Activated B cell treated with CpG ODN at 0.5 μM for 24 hours (primary cell): ENCODE results near the gene LAMP5. TPM values are rescaled to one million over a fixed set of nuclear protein-coding genes. Genes with fewer than 3 reads are reported as not detected.

Experiments used
- ATAC-seq: fragments of 200-7000 bp; cut with Tn5 transposase; one replicate; pipeline ENCODE4 v1.10.0; 2021; ENCODE audit warnings: low read depth, mild to moderate bottlenecking, moderate library complexity
- CTCF ChIA-PET: fragments of 350-600 bp; sonication (Branson Sonifier 250); formaldehyde crosslinking; loops from one replicate; lab custom pipeline; 2021; ENCODE audit warnings: antibody characterized with exemption; lab: Charles Lee
- POLR2A ChIA-PET: fragments of 350-600 bp; sonication (Branson Sonifier 250); formaldehyde crosslinking; loops from one replicate; lab custom pipeline; 2021; ENCODE audit warnings: antibody characterized with exemption; lab: Charles Lee
- DNase-seq: peaks from one replicate; pipeline ENCODE4 v3.0.0; 2022
- H3K27ac Mint-ChIP-seq: one replicate; pipeline ENCODE4 v1.8.0; 2020; ENCODE audit warnings: mixed read lengths
- H3K27me3 Mint-ChIP-seq: one replicate; pipeline ENCODE4 v1.8.0; 2021; ENCODE audit warnings: mixed read lengths
- H3K36me3 Mint-ChIP-seq: one replicate; pipeline ENCODE4 v1.8.0; 2021; ENCODE audit warnings: low read depth, mixed read lengths
- H3K4me1 Mint-ChIP-seq: one replicate; pipeline ENCODE4 v1.8.0; 2021; ENCODE audit warnings: mixed read lengths
- H3K4me3 Mint-ChIP-seq: one replicate; pipeline ENCODE4 v1.8.0; 2020; ENCODE audit warnings: mild to moderate bottlenecking, mixed read lengths
- H3K9me3 Mint-ChIP-seq: one replicate; pipeline ENCODE4 v1.8.0; 2020; ENCODE audit warnings: mixed read lengths
- intact Hi-C: fragments of 100-400 bp; cut with micrococcal nuclease; formaldehyde crosslinking; loops from one replicate; pipeline ENCODE4 v1.15.1; 2024
- total RNA-seq: library from RNA; stranded (reverse); gene quantifications from 2 replicates; pipeline ENCODE4 v1.2.3, GENCODE V29; 2022
- TF ChIP-seq, protein P1 (sequence below): fragments of 200-600 bp; IDR thresholded peaks from one replicate; pipeline ENCODE4 v1.8.0; 2022; ENCODE audit warnings: antibody characterized with exemption, mild to moderate bottlenecking

Gene LAMP5
- total RNA-seq, 1 donor from 2014 or later, result 0.29 TPM

DNA sequence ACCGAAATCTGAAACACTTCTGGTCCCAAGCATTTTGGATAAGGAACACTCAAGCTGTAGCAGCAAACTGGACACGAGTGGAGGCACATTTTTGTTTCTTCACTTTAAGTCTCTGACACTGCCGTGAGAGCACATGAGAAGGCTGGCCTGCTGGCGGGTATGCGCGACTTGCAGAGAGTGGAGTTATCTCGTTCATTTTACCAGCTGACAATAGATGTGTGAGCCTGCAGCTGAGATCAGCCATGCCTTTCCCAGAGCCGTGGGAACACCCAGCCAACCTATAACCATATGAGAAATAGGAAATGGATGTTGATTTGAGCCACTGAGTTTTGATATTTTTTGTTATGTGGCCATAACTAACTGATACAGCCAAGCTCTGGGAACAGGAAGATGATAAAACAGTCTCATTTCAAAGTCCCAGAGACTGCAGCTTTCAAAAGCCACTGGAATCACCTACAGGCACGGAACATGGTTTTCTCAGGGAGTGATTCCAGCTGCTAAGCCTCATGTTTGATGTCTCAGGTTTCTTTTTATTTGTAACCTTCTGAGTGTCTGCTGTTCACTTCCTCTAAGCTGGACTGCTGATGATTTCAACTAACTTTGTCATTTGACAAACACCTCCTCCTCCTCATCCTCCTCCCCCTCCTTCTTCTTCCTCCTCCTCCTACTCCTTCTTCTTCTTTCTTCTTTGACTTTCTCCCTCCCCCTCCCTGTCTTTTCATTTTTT, 28.6 kb upstream of the LAMP5 start:
- Mint-ChIP-seq H3K9me3 (no peaks in the 10 kb centered on the region), H3K4me3 (no peak overlapping the region), H3K4me1 (peaks cover 20% of the 10 kb centered on the region), H3K36me3 (no peaks in the 10 kb centered on the region), H3K27ac (no peak overlapping the region), H3K27me3 (peaks cover 5% of the 10 kb centered on the region)
- TF ChIP-seq, protein P1, sequence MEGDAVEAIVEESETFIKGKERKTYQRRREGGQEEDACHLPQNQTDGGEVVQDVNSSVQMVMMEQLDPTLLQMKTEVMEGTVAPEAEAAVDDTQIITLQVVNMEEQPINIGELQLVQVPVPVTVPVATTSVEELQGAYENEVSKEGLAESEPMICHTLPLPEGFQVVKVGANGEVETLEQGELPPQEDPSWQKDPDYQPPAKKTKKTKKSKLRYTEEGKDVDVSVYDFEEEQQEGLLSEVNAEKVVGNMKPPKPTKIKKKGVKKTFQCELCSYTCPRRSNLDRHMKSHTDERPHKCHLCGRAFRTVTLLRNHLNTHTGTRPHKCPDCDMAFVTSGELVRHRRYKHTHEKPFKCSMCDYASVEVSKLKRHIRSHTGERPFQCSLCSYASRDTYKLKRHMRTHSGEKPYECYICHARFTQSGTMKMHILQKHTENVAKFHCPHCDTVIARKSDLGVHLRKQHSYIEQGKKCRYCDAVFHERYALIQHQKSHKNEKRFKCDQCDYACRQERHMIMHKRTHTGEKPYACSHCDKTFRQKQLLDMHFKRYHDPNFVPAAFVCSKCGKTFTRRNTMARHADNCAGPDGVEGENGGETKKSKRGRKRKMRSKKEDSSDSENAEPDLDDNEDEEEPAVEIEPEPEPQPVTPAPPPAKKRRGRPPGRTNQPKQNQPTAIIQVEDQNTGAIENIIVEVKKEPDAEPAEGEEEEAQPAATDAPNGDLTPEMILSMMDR, result no peak
- DNase-seq (no peak), ATAC-seq (no peak)
- CTCF ChIA-PET, result no interaction called here
- intact Hi-C loops, result no loop called here
- POLR2A ChIA-PET, result no interaction called here

- H3K4me3 Mint-ChIP-seq, result no peak overlapping the region
- DNase-seq (no peak), ATAC-seq (no peak)
- peaks cover 11% of the 10 kb centered on the region for H3K4me1 Mint-ChIP-seq
- POLR2A ChIA-PET, result no interaction called here
- no peaks in the 10 kb centered on the region for H3K36me3 Mint-ChIP-seq
- peaks cover 8% of the 10 kb centered on the region for H3K27me3 Mint-ChIP-seq
- no peaks in the 10 kb centered on the region for H3K9me3 Mint-ChIP-seq
- TF ChIP-seq, protein P1, result no peak
- intact Hi-C loops, result no loop called here
- CTCF ChIA-PET, result no interaction called here
- H3K27ac Mint-ChIP-seq, result no peak overlapping the region
Measured at GRCh38 chr20:9487231-9487630, 27.2 kb upstream of the LAMP5 start.

DNA sequence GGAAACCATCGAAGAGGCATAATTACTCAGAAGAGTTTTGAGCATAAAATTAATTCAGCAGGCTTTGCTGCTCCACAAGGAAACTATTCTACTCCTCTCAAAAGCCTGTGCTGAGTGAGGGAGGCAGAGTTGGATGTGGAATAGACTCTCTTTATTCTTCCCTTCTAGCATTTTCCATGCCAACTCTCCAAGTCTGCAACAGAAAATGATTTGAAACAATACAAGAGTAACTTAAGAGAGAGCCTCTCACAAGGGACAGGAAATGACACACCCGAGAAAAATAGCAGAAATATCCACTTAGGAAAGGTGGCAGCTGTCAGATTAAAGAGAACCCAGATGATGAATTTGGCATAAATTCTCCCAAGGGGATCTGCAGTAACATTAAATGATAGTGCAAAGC, 26.3 kb upstream of the LAMP5 start:
- TF ChIP-seq, protein P1, result no peak
- ATAC-seq (no peak), DNase-seq (no peak)
- ChIA-PET POLR2A (no interaction called here), CTCF (no interaction called here)
- Mint-ChIP-seq H3K27ac (no peak overlapping the region), H3K4me1 (peaks cover 3% of the 10 kb centered on the region), H3K27me3 (peaks cover 11% of the 10 kb centered on the region), H3K36me3 (no peaks in the 10 kb centered on the region), H3K4me3 (no peak overlapping the region), H3K9me3 (no peaks in the 10 kb centered on the region)
- intact Hi-C loops, result no loop called here

GRCh38 chr20:9490161-9490560, 24.2 kb upstream of the LAMP5 start:
- Mint-ChIP-seq H3K4me1 (peaks cover 2% of the 10 kb centered on the region), H3K27me3 (peaks cover 11% of the 10 kb centered on the region), H3K36me3 (no peaks in the 10 kb centered on the region), H3K9me3 (no peaks in the 10 kb centered on the region), H3K4me3 (no peak overlapping the region), H3K27ac (no peak overlapping the region)
- no peak for ATAC-seq
- ChIA-PET CTCF (no interaction called here), POLR2A (no interaction called here)
- no peak for DNase-seq
- TF ChIP-seq, protein P1, result no peak
- intact Hi-C loops, result no loop called here

GRCh38 chr20:9490631-9491030, 23.8 kb upstream of the LAMP5 start:
- Mint-ChIP-seq H3K36me3 (no peaks in the 10 kb centered on the region), H3K27ac (no peak overlapping the region), H3K9me3 (no peaks in the 10 kb centered on the region), H3K4me1 (peaks cover 2% of the 10 kb centered on the region), H3K27me3 (peaks cover 11% of the 10 kb centered on the region), H3K4me3 (no peak overlapping the region)
- ChIA-PET POLR2A (no interaction called here), CTCF (no interaction called here)
- DNase-seq (no peak), ATAC-seq (no peak)
- TF ChIP-seq, protein P1, result no peak
- intact Hi-C loops, result no loop called here
